Stimulated activated naive CD8-positive, alpha-beta T cell treated with anti-CD3 and anti-CD28 coated beads, Interleukin-15, Interleukin-2, amounts not matched to agents 100 U/mL and 50 U/mL, for 24 hours (primary cell): ENCODE measurements around the gene SLC16A10.
"Not testable (repeated sequence)": the region's sequence is repeated elsewhere in the genome, so short reads cannot be mapped to it uniquely, and the experiment has no call there.

ENCODE experiments used
- ATAC-seq: fragments of 150-1000 bp; cut with Tn5 transposase; one replicate; pipeline ENCODE4 v1.10.0; 2021
- DNase-seq: peaks from one replicate; pipeline ENCODE4 v3.0.0; 2021

The SLC16A10 gene

GRCh38 chr6:111212625-111213024, 125.3 kb downstream of the SLC16A10 start:
- ATAC-seq: no peak
- no peak for DNase-seq

GRCh38 chr6:111215131-111215530, 127.8 kb downstream of the SLC16A10 start:
- ATAC-seq (no peak), DNase-seq (no peak)

DNA sequence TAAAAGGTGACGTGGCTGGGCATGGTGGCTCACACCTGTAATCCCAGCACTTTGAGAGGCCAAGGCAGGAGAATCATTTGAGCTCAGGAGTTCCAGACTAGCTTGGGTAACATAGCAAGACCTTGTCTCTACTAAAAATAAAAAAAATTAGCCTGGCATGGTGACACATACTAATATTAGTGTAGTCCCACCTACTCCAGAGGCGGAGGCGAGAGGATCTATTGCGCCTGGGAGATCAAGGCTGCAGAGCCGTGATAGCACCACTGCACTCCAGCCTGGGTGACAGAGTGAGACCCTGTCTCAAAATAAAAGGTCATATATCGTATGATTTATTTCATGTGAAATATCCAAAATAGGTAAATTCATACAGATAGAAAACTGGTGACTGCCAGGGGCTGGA, 132.5 kb downstream of the SLC16A10 start:
- DNase-seq (no peak), ATAC-seq (no peak)

GRCh38 chr6:111220383-111221031, 133.2 kb downstream of the SLC16A10 start:
- DNase-seq (no peak), ATAC-seq (no peak)

DNA sequence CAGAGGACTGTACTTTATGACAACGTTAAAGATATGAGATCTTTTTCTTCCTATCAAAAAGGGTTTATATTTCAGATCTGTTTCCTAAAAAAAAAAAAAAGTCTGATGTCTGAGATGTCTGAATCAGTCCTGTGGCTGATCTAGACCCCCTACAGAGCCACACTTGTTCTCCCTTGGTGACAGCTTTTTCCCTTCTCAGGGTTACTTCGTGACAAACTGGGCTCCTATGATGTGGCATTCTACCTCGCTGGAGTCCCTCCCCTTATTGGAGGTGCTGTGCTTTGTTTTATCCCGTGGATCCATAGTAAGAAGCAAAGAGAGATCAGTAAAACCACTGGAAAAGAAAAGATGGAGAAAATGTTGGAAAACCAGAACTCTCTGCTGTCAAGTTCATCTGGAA, 134.5 kb downstream of the SLC16A10 start:
- ATAC-seq (peak; percentile 55), DNase-seq (no peak)

- DNase-seq (no peak), ATAC-seq (peak; percentile 23)
Measured at GRCh38 chr6:111222341-111222740, 135.0 kb downstream of the SLC16A10 start.

- no peak for DNase-seq
Measured at GRCh38 chr6:111228094-111228493, 140.8 kb downstream of the SLC16A10 start.

DNA sequence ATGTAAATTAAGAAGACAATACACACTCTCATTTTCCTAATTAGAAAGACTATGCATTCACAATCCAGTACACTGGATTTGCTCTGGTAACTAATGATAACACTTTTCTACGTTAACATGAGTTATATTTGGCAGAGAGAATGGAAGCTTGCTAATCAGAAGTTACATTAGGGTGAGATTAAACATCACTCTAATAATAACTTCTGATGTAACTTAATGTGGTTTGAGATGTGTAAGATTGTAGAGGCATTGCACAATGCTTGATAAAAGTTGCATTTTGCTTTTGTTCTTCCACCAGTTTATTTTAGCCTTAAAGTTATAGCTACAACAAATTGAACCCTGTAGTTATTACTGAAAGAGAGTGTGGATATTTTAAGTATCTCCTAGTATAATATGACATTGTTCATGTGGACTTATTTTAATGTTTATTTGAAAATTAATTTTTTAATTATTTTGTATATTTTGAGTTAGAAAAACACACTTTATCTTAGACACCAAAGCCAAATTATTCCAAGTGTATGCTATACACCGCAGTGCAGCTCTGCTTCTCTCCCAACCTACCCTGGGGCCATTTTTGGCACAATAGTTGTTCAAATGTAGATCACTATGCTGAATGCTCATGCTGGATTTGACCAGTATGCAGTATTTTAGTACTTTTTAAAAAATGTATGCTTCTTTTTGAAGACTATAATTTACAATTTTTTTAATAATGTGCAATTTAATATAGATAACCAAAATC, 143.2 kb downstream of the SLC16A10 start:
- no peak for ATAC-seq

More at GRCh38 chr6:111228094-111228493, 140.8 kb downstream of the SLC16A10 start:
- no peak for ATAC-seq

GRCh38 chr6:111231090-111231459, 143.8 kb downstream of the SLC16A10 start:
- no peak for DNase-seq
- ATAC-seq: no peak

More for the DNA sequence above, 143.2 kb downstream of the SLC16A10 start:
- DNase-seq: no peak

DNA sequence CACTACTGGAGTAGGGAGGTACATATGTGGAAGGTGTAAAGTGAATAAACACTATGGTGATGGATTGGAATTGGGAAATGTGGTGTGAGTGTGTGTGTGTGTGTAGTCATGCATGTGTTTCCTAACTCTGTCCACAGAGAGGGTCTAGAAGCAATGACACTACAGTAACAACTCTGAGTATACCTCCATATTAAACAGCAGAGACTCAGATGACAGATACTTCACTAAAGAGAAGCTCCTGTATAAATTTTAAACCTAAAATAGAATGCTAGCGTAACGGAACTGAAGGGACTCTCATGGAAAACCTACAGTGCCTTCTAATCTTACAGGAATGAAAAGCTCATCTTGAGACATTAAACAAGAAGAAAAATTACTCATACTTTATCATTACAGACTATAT, 150.5 kb downstream of the SLC16A10 start:
- ATAC-seq (no peak), DNase-seq (no peak)

DNA sequence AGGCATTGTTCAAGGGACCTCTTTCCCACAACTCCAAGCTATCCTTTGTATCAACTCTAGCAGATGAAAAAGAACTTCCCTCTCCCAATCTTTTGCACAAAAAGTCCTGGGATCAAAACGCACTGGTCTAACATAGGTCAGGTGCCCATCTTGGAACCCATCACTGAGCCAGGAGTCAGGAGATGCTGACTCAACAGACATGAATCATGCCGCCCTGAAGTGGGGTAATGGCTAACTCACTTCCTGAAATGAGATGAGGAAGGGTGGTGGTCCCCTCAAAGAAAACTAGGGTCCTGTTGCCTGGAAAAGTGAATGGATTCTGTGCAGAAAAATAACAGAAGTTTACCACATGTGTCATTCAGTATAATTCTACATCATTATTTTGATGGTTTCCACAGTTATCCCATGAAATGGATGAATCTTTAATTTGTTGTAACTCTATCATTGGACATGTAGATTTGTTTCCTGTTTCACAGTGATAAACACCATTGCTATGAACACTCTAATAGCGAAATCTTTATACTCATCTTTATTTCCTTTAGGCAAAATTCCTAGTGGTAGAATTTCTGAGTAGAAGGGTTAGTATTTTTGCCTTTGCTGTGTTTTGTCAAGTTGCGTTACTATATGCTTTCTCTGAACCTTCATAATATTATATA, 151.3 kb downstream of the SLC16A10 start:
- no peak for ATAC-seq
- no peak for DNase-seq

DNA sequence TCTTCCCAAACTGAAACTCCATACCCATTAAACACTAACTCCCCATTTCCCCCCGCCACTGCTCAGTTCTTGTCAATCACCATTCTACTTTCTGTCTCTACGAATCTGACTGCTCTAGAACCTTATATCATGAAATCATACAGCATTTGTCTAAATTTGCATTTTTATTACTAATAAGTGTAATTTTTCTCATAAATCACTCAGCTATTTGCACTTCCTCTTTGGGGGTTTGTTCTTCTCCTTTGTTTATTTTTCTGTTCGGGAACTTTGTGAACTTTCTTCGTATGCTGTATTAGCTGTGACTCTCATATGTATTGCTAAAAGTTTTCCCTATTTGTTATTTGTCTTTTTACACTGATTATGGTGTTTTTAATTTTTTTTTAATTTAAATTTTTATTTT, 152.2 kb downstream of the SLC16A10 start:
- no peak for ATAC-seq
- no peak for DNase-seq

DNA sequence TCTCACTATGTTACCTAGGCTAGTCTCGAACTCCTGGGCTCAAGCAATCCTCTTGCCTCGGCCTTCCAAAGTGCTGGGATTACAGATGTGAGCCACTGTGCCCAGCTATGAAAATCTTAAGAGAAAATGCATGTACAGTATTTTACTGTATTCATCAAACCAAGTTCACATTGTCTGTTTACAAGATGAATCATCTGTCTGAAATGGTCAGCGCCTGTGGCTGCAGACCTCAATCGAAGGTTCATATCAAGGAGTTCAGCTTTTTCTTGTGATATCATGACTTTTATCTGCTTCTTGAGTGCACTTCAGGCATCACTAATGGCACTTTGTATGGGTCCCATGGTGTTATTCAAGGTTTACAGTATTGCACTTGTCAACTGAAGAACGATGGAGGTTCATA, 155.1 kb downstream of the SLC16A10 start:
- ATAC-seq (no peak), DNase-seq (no peak)

DNA sequence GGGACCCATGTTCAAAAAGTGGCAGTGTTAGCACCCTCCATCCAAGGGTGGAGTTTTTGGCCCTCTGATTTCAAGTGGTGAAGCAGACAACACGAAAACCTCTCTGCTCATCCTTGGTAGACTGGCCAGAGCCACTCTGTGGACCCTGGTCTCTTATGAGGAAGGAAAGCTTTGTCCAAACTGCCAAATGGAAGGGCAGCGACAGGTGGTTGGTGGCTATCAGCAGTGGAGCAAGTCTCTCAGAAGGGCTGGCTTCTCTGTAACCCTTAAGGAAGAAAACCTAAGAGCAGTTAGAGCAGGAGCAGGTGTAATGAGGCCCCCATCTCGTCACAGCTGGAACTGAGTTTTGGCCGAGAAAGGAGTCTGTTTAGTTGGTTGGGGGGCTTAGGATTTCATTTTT, 155.8 kb downstream of the SLC16A10 start:
- ATAC-seq (no peak), DNase-seq (no peak)

GRCh38 chr6:111248789-111249188, 161.5 kb downstream of the SLC16A10 start:
- ATAC-seq (no peak), DNase-seq (no peak)

DNA sequence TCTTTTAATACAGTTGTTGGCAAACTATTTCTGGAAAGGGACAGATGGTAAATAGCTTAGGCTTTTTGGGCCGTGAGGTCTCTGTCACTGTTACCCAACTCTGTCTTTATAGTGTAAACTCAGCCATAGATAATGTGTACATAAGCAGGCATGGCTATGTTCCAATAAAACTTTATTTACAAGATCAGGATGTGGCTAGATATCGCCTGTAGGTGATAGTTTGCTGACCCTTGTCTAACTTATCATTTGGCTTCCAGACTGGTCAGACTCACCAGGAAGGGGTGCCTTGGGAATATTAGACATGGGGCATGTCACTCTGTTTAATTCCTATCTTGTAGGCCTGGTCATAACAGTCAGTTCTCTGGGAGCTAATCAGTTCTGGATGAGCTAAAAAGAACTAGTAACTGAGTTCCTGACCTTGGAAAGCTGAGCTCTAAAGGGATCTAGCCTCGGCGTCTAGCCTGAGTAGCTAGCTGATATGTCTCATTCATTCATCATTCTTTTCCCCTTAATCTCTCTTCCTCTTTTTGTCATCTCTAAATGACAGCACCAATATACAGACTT, 163.6 kb downstream of the SLC16A10 start:
- DNase-seq (no peak), ATAC-seq (no peak)

GRCh38 chr6:111252726-111253125, 165.4 kb downstream of the SLC16A10 start:
- ATAC-seq (no peak), DNase-seq (no peak)

DNA sequence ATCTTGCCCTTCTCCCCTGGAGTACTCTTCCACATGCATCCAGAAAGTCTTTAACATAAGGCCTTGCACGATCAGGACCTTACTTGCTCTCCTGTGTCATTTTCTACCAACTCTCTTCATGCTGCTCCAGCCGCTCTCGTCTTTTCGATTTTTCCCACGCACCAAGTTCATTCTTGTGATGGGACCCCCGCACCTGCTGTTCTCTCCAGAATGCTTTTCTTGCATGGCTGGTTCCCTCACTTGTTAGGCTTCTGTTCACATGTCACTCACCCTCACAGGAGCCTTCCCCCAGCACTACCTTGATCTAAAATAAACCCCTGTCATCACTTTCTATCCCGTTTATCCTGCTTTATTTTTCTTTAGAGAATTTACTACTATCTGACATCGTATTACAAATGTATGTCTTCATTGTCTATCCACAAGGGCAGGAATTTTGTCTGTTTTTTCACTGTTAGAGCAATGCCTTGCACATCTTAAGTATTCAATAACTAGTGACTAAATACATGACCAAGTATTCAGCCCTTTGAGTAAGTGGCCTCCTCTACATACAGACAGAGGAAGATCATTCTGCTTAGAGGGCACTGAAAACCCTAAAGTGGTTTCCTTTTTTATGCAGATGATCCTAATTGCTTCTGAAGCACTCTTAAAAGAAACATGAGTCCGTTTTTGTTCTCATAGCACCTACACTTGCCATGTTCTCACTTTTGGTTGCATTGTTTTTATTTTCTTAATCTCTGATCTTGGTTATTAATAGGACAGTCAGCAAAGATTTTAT, 166.9 kb downstream of the SLC16A10 start:
- no peak for DNase-seq
- ATAC-seq: no peak

DNA sequence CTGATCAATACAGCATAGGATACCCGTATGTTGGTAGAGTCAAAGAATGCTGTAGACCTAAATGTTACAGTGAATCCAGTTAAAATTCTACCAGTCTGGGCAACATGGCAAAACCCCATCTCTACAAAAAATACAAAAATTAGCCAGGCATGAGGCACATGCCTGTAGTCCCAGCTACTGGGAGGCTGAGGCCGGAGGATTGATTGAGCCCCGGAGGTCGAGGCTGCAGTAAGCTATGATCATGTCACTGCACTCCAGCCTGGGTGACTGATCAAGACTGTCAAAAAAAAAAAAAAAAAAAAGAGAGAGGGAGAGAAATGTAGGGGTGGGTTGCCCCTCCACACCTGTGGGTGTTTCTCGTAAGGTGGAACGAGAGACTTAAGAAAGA, 167.5 kb downstream of the SLC16A10 start:
- ATAC-seq (no peak), DNase-seq (no peak)

DNA sequence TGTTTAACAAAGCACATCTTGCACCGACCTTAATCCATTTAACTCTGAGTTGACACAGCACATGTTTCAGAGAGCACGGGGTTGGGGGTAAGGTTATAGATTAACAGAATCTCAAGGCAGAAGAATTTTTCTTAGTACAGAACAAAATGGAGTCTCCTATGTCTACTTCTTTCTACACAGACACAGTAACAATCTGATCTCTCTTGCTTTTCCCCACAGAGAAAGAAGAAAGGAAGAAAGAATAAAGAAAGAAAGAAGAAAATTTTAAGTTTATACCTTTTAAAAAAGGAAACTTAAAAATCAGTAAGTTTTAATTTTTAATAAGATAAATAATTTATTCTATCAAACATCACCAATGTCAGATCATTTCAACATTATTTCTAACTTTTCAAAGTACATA, 168.5 kb downstream of the SLC16A10 start:
- not testable (repeated sequence) for ATAC-seq, DNase-seq

DNA sequence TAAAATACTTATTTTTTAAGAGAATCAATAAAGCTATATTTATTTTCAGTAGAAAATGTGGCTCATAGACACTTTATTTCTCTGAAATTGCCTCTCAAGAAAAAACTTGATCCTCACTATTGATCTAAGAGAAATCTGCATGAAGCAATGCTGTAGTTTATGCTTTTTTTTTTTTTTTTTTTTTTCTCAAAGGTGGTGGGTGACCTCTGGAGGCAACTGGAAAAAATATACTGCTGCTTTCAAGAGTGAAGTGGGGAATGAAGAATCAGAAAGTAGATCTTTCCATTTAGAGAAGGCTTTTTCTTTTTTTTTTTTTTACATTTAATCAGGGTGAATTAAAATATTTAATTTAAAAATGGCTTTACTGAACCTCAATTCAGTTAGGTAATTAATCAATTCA, 169.3 kb downstream of the SLC16A10 start:
- ATAC-seq (no peak), DNase-seq (no peak)

- no peak for DNase-seq
Measured at GRCh38 chr6:111258010-111258409, 170.7 kb downstream of the SLC16A10 start.

More at GRCh38 chr6:111258010-111258409, 170.7 kb downstream of the SLC16A10 start:
- ATAC-seq: no peak
